Measurements from ENCODE around the gene NME8. TPM values are rescaled to one million over a fixed set of nuclear protein-coding genes. Genes with fewer than 3 reads are reported as not detected.

The NME8 gene
- total RNA-seq, 1 experiment from 2014 or later, result not detected

- Histone ChIP-seq H3K9me3 (ENCODE audit: low read length) (no peaks in the 10 kb centered on the region), H3K79me2 (ENCODE audit: low read length) (peaks cover 8% of the 10 kb centered on the region; the same call in 1 of the 2 replicates), H3K4me3 (ENCODE audit: low read length) (no peak overlapping the region), H3K27ac (ENCODE audit: low read length) (no peak overlapping the region), H3K9ac (ENCODE audit: low read length) (no peak overlapping the region), H3K4me2 (ENCODE audit: low read length) (no peak overlapping the region), H4K20me1 (ENCODE audit: low read length) (no peaks in the 10 kb centered on the region), H3K9me2 (replicated peaks; ENCODE audit: low read length) (no peaks in the 10 kb centered on the region), H3F3A (ENCODE audit: low read length, unreplicated experiment) (no peaks in the 10 kb centered on the region), H3K4me1 (ENCODE audit: insufficient read depth, low read length) (0 out of 2 replicates have a peak, but pooled peaks cover 6% of the 10 kb centered on the region), H3K36me3 (ENCODE audit: low read depth, low read length) (no peaks in the 10 kb centered on the region), H3K27me3 (ENCODE audit: low read length) (no peaks in the 10 kb centered on the region), H2AFZ (ENCODE audit: low read length) (no peak overlapping the region)
- POLR2A ChIA-PET (ENCODE audit: unreplicated experiment), result no interaction called here
- CTCF ChIA-PET, result no interaction called here
- TF ChIP-seq EZH2 (IDR thresholded peaks at IDR 0.05; ENCODE audit: low read length, unreplicated experiment) (no peak), EZH2phosphoT487 (IDR thresholded peaks at IDR 0.05; ENCODE audit: borderline replicate concordance, low read length) (no peak), CTCF (conservative IDR thresholded peaks at IDR 0.05; ENCODE audit: low read depth, low read length) (no peak)
- ATAC-seq (peak; percentile 50), DNase-seq (peak; percentile 38)
- BruUV-seq (replicated peaks), result no TSS peak
- intact Hi-C loops (cut with micrococcal nuclease), result no loop called here
Observed at GRCh38 chr7:37943905-37944736, 95.7 kb downstream of the NME8 start.

GRCh38 chr7:37944737-37945054 is 96.3 kb downstream of the NME8 start:
- intact Hi-C loops (cut with micrococcal nuclease), result no loop called here
- Histone ChIP-seq H2AFZ (ENCODE audit: low read length) (no peak overlapping the region), H3K9me2 (replicated peaks; ENCODE audit: low read length) (no peaks in the 10 kb centered on the region), H3K27me3 (ENCODE audit: low read length) (no peaks in the 10 kb centered on the region), H3K79me2 (ENCODE audit: low read length) (peaks cover 8% of the 10 kb centered on the region; the same call in 1 of the 2 replicates), H3K4me2 (ENCODE audit: low read length) (no peak overlapping the region), H3K9ac (ENCODE audit: low read length) (no peak overlapping the region), H3K4me3 (ENCODE audit: low read length) (no peak overlapping the region), H3K27ac (ENCODE audit: low read length) (no peak overlapping the region), H3K36me3 (ENCODE audit: low read depth, low read length) (no peaks in the 10 kb centered on the region), H4K20me1 (ENCODE audit: low read length) (no peaks in the 10 kb centered on the region), H3F3A (ENCODE audit: low read length, unreplicated experiment) (no peaks in the 10 kb centered on the region), H3K9me3 (ENCODE audit: low read length) (no peaks in the 10 kb centered on the region), H3K4me1 (ENCODE audit: insufficient read depth, low read length) (0 out of 2 replicates have a peak, but pooled peaks cover 6% of the 10 kb centered on the region)
- ChIA-PET POLR2A (ENCODE audit: unreplicated experiment) (no interaction called here), CTCF (no interaction called here)
- no peak for DNase-seq
- TF ChIP-seq EZH2 (IDR thresholded peaks at IDR 0.05; ENCODE audit: low read length, unreplicated experiment), result no peak
- TF ChIP-seq EZH2phosphoT487 (IDR thresholded peaks at IDR 0.05; ENCODE audit: borderline replicate concordance, low read length), result no peak
- no peak for TF ChIP-seq CTCF (conservative IDR thresholded peaks at IDR 0.05; ENCODE audit: low read depth, low read length)
- no TSS peak for BruUV-seq (replicated peaks)
- no peak for ATAC-seq

DNA sequence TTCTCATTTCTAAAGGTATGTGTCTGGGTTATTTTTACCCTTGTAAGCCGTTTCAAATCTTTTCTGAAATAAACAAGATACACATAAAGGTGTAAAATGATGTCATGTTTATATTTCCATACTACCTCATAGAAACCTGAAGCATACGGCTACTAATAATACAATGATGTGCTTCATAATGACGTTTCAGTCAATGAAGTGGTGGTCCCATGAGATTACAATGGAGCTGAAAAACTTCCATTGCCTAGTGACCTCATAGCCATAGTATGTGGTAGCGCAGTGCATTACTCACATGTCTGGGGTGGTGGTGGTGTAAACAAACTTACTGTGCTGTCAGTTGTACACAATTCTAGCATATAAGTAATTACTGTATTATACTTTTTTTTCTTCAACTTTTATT is 96.9 kb downstream of the NME8 start:
- BruUV-seq (replicated peaks), result no TSS peak
- Histone ChIP-seq H3K9me3 (ENCODE audit: low read length) (no peaks in the 10 kb centered on the region), H3K4me3 (ENCODE audit: low read length) (no peak overlapping the region), H3F3A (ENCODE audit: low read length, unreplicated experiment) (no peaks in the 10 kb centered on the region), H4K20me1 (ENCODE audit: low read length) (no peaks in the 10 kb centered on the region), H3K36me3 (ENCODE audit: low read depth, low read length) (no peaks in the 10 kb centered on the region), H3K4me1 (ENCODE audit: insufficient read depth, low read length) (0 out of 2 replicates have a peak, but pooled peaks cover 6% of the 10 kb centered on the region), H3K4me2 (ENCODE audit: low read length) (no peak overlapping the region), H3K9me2 (replicated peaks; ENCODE audit: low read length) (no peaks in the 10 kb centered on the region), H2AFZ (ENCODE audit: low read length) (no peak overlapping the region), H3K9ac (ENCODE audit: low read length) (no peak overlapping the region), H3K27me3 (ENCODE audit: low read length) (no peaks in the 10 kb centered on the region), H3K27ac (ENCODE audit: low read length) (no peak overlapping the region), H3K79me2 (ENCODE audit: low read length) (peaks cover 8% of the 10 kb centered on the region; the same call in 1 of the 2 replicates)
- CTCF ChIA-PET, result no interaction called here
- DNase-seq (no peak), ATAC-seq (no peak)
- TF ChIP-seq EZH2 (IDR thresholded peaks at IDR 0.05; ENCODE audit: low read length, unreplicated experiment), result no peak
- TF ChIP-seq CTCF (conservative IDR thresholded peaks at IDR 0.05; ENCODE audit: low read depth, low read length), result no peak
- TF ChIP-seq EZH2phosphoT487 (IDR thresholded peaks at IDR 0.05; ENCODE audit: borderline replicate concordance, low read length), result no peak
- intact Hi-C loops (cut with micrococcal nuclease), result no loop called here
- POLR2A ChIA-PET (ENCODE audit: unreplicated experiment), result no interaction called here
